ENCODE results near the gene P2RY1.

Gene P2RY1, protein sequence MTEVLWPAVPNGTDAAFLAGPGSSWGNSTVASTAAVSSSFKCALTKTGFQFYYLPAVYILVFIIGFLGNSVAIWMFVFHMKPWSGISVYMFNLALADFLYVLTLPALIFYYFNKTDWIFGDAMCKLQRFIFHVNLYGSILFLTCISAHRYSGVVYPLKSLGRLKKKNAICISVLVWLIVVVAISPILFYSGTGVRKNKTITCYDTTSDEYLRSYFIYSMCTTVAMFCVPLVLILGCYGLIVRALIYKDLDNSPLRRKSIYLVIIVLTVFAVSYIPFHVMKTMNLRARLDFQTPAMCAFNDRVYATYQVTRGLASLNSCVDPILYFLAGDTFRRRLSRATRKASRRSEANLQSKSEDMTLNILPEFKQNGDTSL

GRCh38 chr3:152834776-152835600, at the start of gene P2RY1:
TSS of gene P2RY1 (plus strand) at chr3:152835131. CDS start at chr3:152835783, 652 bp downstream.
- no peak for DNase-seq (ENCODE audit: low read depth)

DNA sequence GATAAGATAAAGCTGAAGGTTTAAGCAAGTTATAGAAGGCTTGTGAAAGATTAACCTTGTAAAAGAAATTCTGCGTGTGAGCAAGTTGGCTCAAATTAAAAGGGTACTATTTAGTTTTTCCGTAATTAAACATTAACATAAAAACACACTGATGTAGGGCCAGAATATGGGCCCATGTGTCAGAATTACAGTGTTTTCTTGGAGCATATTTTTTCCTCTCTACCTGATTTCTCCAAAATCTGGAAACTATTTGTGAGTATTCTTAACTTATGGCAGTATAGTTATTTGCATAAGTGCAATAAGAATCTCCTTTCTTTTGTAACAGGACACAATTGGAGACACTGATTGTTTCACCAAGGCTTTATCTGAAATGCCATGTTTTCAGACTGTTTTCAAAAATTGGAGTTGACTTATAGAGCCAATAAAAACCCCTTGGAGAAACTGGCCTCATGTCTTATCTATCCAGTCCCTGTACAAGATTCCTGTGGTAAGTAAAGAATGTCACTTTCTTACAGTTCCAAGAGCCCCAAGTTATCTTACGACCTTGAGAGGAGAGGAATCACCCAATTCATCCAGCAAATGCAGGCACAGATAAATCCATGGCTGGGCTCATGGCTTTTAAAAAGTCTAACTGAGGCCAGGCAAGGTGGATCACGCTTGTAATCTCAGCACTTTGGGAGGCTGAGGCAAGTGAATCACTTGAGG, 47.8 kb upstream of the P2RY1 start:
- no peak for DNase-seq (ENCODE audit: low read depth)

DNA sequence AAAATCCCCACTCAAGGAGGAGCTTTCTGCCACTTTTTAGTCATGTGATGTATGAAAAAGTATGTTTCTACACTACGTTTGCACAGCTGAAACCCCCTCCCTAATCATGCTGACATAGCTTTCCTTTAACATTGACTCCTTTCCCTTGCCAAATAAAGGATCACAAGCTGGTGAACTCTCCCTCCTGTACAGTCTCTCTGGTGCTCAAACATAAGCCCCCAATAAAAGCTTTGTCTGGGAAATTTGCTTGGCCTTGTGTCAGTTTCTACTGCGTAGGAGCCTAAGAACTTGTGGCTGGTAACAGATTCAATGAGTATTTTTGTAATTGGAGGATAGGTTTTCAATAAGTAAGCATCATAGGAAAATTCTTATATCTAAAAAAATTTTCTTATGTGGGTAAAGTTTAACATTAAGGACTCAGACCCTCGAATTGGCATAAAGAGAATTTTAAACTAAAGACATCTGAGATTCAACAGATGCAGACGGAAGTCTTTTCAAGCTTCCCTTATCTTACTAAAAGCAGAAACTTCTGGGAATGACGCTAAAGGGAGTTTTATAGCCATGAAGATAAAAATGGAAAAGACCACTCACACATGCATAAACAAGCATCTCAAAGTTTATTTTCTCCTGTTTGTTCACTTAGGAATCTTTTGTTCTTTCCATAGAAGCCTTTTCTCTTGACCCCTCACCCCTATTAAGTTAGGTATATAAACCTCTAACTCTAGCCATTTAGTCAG, 44.1 kb upstream of the P2RY1 start:
- DNase-seq (ENCODE audit: low read depth), result no peak

DNA sequence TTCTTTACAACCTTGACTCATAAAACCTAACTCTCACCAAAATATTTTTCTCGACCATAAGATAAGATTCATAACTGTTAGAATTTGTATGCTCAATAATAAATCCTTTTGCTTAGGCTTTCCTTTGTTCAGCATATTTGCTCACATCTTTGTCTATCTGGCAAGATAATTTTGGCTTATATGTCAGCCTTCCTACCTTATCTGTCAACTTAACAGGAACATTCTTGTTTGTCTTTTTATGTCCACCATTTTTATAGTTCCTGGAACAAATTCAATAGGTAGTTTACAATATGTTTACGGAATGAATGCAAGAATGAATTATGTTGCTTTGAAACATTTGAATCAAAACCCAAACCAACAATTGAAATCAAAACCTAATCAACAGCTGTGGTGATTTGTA, 41.0 kb upstream of the P2RY1 start:
- DNase-seq (ENCODE audit: low read depth), result no peak

- DNase-seq (ENCODE audit: low read depth), result no peak
These were observed 37.0 kb upstream of the P2RY1 start for GRCh38 chr3:152797751-152798432.

GRCh38 chr3:152811974-152812760, 22.8 kb upstream of the P2RY1 start:
- DNase-seq (ENCODE audit: low read depth), result no peak

- no peak for DNase-seq (ENCODE audit: low read depth)
These were observed 17.5 kb upstream of the P2RY1 start for GRCh38 chr3:152817400-152817799.

DNA sequence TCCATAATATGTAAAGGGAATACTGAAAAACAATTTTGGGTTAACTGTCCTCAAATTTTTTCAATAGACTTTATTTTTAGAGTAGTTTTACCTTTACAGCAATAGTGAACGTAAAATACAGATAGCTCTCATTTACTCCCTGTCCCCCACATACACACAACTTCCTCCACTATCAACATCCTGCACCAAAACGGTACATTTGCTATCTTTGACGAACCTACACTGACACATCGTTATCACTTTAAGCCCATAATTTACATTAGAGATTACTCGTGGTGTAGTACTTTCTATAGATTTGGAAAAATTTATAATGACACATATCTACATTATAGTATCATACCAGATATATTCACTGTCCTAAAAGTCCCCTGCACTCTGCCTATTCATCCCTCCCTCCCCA, 16.9 kb upstream of the P2RY1 start:
- no peak for DNase-seq (ENCODE audit: low read depth)

GRCh38 chr3:152823173-152823572, 11.8 kb upstream of the P2RY1 start:
- DNase-seq (ENCODE audit: low read depth), result no peak

GRCh38 chr3:152823781-152824180, 11.2 kb upstream of the P2RY1 start:
- no peak for DNase-seq (ENCODE audit: low read depth)

- DNase-seq (ENCODE audit: low read depth), result no peak
These were observed 9.4 kb upstream of the P2RY1 start for GRCh38 chr3:152825566-152825965.

DNA sequence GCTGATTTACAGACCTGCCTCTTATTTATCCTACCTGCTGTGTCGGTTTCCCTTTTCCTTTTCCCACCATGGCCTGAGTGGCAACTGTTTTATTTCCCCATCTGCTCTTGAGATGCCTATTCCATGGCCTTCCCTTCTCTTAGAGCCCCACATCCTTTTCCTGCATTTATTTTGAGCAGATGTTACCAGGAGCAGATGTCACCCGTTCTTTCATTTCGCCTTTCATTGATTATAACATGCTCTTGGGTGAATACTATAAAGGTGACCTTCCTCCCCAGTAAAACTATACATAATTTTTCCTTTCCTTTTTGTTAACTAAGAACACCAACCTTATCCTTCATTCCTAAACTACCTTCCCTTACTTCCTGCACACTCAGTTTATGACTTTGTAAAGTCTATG, 8.5 kb upstream of the P2RY1 start:
- DNase-seq (ENCODE audit: low read depth), result no peak

DNA sequence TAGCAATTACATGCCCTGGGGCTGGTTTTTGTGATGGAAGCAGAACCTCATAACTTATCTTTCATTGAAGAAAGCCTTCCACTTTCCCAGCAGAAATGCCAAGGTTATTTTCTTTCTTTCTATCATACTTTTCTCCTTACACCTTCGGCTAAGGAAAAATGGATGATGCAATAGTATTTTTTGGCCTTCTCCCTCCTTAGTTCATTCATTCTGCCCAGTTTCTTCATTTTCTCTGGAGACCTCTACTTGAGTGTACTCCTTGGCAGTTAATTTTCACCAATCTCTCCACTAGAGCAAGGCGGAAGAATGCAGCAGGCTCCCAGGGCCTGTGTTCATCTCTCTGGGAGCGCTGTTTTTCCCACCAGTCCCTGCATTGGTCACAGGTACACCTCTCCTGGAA, 7.6 kb upstream of the P2RY1 start:
- DNase-seq (ENCODE audit: low read depth), result no peak

- no peak for DNase-seq (ENCODE audit: low read depth)
These were observed 6.7 kb upstream of the P2RY1 start for GRCh38 chr3:152828075-152828840.

DNA sequence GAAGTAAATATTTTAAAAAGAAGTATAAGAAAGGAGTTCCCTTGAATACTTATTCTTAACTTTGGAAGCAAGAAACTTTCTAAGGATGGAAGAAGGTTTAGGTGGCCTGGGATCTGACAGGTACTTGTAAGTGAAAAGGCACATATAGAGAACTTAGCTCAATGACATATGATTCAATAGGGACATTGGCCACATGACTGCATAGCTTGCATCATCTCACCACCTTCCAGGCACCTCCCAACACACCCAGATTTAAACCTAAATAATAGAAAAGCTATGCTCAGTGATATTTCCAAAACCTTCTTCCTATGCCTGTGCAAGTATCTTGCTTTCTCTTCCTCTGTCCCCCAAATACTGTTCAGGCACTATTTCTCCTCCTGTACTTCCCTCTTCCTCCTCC, 4.7 kb upstream of the P2RY1 start:
- no peak for DNase-seq (ENCODE audit: low read depth)

DNA sequence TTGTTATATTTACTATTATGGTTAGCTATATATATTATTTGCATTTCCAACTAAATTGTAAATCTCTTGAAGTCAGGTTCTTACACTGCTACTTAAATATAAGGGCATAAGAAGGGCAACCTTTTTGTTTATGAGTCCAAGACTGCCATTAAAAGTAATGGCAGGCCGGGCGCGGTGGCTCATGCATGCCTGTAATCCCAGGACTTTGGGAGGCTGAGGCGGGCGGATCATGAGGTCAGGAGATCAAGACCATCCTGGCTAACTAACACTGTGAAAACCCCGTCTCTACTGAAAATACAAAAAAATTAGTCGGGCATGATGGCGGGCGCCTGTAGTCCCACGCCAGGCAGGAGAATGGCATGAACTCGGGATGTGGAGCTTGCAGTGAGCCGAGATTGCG, 2.9 kb upstream of the P2RY1 start:
- no peak for DNase-seq (ENCODE audit: low read depth)

GRCh38 chr3:152833089-152833488, 1.8 kb upstream of the P2RY1 start:
- no peak for DNase-seq (ENCODE audit: low read depth)

GRCh38 chr3:152834191-152834775, 648 bp upstream of the P2RY1 start:
- DNase-seq (ENCODE audit: low read depth), result no peak

- DNase-seq (ENCODE audit: low read depth), result no peak
These were observed 721 bp downstream of the P2RY1 start for GRCh38 chr3:152835601-152836102.
